HL-60 (cell line): ENCODE results near the gene ENTHD1.

ENCODE experiments used
- GABPA ChIP-seq: IDR thresholded peaks from 2 replicates; pipeline ENCODE4 v1.6.1; 2012; ENCODE audit warnings: low read depth
- SPI1 ChIP-seq: IDR thresholded peaks from 2 replicates; pipeline ENCODE4 v1.6.1; 2012; ENCODE audit warnings: low read depth, mild to moderate bottlenecking, borderline replicate concordance
- TF ChIP-seq, protein P1 (sequence below): IDR thresholded peaks from one replicate; pipeline ENCODE4 v1.5.1; 2011; ENCODE audit warnings: low read length, control low read depth, inconsistent platforms; ENCODE audit not compliant: insufficient read depth

DNA sequence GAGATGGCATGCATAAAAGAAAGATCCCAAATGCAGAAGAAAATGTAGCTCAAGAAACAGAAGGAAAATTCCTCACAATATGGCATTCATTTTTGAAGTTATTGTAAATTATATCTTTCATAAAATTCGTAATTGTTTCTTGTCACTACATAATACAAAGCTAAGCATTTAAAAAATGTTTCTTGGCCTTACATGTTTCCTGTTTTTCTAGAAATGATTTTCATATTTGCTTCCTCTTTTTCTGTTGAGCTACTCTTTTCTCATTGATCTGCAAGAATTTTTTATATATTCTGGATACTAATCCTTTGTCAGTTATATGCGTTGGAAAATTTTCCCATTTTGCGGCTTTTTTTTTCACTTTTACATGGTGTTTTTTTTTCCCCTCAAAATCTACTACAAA lies 48.0 kb downstream of the ENTHD1 start:
- TF ChIP-seq, protein P1, sequence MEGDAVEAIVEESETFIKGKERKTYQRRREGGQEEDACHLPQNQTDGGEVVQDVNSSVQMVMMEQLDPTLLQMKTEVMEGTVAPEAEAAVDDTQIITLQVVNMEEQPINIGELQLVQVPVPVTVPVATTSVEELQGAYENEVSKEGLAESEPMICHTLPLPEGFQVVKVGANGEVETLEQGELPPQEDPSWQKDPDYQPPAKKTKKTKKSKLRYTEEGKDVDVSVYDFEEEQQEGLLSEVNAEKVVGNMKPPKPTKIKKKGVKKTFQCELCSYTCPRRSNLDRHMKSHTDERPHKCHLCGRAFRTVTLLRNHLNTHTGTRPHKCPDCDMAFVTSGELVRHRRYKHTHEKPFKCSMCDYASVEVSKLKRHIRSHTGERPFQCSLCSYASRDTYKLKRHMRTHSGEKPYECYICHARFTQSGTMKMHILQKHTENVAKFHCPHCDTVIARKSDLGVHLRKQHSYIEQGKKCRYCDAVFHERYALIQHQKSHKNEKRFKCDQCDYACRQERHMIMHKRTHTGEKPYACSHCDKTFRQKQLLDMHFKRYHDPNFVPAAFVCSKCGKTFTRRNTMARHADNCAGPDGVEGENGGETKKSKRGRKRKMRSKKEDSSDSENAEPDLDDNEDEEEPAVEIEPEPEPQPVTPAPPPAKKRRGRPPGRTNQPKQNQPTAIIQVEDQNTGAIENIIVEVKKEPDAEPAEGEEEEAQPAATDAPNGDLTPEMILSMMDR, result no peak
- TF ChIP-seq GABPA (no peak), SPI1 (no peak)
